Ishikawa (cell line): ENCODE data around the gene PDZRN3.

ENCODE experiments used
- CEBPB ChIP-seq: IDR thresholded peaks from 2 replicates; pipeline ENCODE4 v1.6.1; 2012
- CREB1 ChIP-seq: IDR thresholded peaks from 2 replicates; pipeline ENCODE4 v1.6.1; 2012; ENCODE audit warnings: low read depth
- EP300 ChIP-seq: IDR thresholded peaks from 2 replicates; pipeline ENCODE4 v1.6.1; 2012; ENCODE audit warnings: borderline replicate concordance
- NFIC ChIP-seq: IDR thresholded peaks from 2 replicates; pipeline ENCODE4 v1.6.1; 2012
- RAD21 ChIP-seq: IDR thresholded peaks from 2 replicates; pipeline ENCODE4 v1.6.1; 2012; ENCODE audit warnings: low read depth
- TAF1 ChIP-seq: IDR thresholded peaks from 2 replicates; pipeline ENCODE4 v1.6.1; 2012; ENCODE audit warnings: low read depth, mild to moderate bottlenecking
- YY1 ChIP-seq: IDR thresholded peaks from 2 replicates; pipeline ENCODE4 v1.6.1; 2012; ENCODE audit warnings: low read depth
- ZBTB7A ChIP-seq: IDR thresholded peaks from 2 replicates; pipeline ENCODE4 v1.6.1; 2012; ENCODE audit warnings: low read depth
- TF ChIP-seq, protein P1 (sequence below): IDR thresholded peaks from 2 replicates; pipeline ENCODE4 v1.6.1; 2012
- TF ChIP-seq, protein P2 (sequence below): IDR thresholded peaks from 2 replicates; pipeline ENCODE4 v1.6.1; 2012
- TF ChIP-seq, protein P3 (sequence below): IDR thresholded peaks from 2 replicates; pipeline ENCODE4 v1.6.1; 2012; ENCODE audit warnings: low read depth, mild to moderate bottlenecking

GRCh38 chr3:73573204-73573603 is 51.5 kb downstream of the PDZRN3 start:
- no peak for TF ChIP-seq EP300
- no peak for TF ChIP-seq CEBPB
- TF ChIP-seq, protein P1, sequence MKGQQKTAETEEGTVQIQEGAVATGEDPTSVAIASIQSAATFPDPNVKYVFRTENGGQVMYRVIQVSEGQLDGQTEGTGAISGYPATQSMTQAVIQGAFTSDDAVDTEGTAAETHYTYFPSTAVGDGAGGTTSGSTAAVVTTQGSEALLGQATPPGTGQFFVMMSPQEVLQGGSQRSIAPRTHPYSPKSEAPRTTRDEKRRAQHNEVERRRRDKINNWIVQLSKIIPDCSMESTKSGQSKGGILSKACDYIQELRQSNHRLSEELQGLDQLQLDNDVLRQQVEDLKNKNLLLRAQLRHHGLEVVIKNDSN: no peak
- TF ChIP-seq, protein P2, sequence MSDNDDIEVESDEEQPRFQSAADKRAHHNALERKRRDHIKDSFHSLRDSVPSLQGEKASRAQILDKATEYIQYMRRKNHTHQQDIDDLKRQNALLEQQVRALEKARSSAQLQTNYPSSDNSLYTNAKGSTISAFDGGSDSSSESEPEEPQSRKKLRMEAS: no peak
- TF ChIP-seq, protein P3, sequence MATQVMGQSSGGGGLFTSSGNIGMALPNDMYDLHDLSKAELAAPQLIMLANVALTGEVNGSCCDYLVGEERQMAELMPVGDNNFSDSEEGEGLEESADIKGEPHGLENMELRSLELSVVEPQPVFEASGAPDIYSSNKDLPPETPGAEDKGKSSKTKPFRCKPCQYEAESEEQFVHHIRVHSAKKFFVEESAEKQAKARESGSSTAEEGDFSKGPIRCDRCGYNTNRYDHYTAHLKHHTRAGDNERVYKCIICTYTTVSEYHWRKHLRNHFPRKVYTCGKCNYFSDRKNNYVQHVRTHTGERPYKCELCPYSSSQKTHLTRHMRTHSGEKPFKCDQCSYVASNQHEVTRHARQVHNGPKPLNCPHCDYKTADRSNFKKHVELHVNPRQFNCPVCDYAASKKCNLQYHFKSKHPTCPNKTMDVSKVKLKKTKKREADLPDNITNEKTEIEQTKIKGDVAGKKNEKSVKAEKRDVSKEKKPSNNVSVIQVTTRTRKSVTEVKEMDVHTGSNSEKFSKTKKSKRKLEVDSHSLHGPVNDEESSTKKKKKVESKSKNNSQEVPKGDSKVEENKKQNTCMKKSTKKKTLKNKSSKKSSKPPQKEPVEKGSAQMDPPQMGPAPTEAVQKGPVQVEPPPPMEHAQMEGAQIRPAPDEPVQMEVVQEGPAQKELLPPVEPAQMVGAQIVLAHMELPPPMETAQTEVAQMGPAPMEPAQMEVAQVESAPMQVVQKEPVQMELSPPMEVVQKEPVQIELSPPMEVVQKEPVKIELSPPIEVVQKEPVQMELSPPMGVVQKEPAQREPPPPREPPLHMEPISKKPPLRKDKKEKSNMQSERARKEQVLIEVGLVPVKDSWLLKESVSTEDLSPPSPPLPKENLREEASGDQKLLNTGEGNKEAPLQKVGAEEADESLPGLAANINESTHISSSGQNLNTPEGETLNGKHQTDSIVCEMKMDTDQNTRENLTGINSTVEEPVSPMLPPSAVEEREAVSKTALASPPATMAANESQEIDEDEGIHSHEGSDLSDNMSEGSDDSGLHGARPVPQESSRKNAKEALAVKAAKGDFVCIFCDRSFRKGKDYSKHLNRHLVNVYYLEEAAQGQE: no peak
- no peak for TF ChIP-seq RAD21
- no peak for TF ChIP-seq ZBTB7A
- no peak for TF ChIP-seq YY1
- TF ChIP-seq CREB1: no peak
- no peak for TF ChIP-seq TAF1
- TF ChIP-seq NFIC: no peak
